Esophagus squamous epithelium (tissue), 4 donors: ENCODE measurements around the gene TRAPPC6A.

Experiments used
- CTCF ChIP-seq, 6 experiments: fragments of 450-650 bp in 4 of 6; fragments of 200-600 bp in 2 of 6; sonication (generic) in 2 of 6; IDR thresholded peaks; one replicate each; pipeline ENCODE4 v1.5.1; 2016 to 2019; ENCODE audit warnings: antibody characterized with exemption in 6 of 6, mild to moderate bottlenecking in 4 of 6, moderate library complexity in 4 of 6
- POLR2A ChIP-seq, 4 donors: fragments of 450-650 bp; IDR thresholded peaks; one replicate each; pipeline ENCODE4 v1.6.1; 2017; ENCODE audit warnings: antibody characterized with exemption in 4 of 4, mild to moderate bottlenecking in 4 of 4, moderate library complexity in 3 of 4

DNA sequence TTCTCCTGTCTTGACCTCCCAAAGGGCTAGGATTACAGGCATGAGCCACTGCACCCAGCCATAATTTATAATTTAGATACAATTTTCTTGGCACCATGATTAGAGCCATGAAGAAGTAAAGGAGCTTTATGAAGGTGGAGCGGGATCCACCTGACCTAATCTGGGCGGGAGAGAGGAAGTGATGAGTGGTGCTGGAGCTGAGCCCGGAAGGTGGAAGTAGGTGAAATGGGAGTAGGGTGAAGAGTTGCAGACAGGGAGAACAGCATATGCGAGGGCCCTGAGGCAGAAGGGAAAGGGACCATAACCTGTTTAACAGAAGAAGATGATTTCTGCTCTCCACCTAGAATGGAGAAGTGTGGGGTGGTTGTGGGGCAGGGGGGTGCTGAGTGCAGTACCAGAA is 4.7 kb upstream of the TRAPPC6A start:
- TF ChIP-seq POLR2A (IDR thresholded peaks at IDR 0.05) = no peak
- TF ChIP-seq CTCF (IDR thresholded peaks at IDR 0.05) = no peak
